GM12878 (cell line): Measurements from ENCODE around the gene MYO10. TPM values are rescaled to one million over a fixed set of nuclear protein-coding genes. Genes with fewer than 3 reads are reported as not detected.
A peak's percentile ranks its signal among the peaks of the same experiment; 100 is the strongest.

Experiments used
- ATAC-seq: fragments of 200-7000 bp; cut with Tn5 transposase; 3 replicates; pipeline ENCODE4 v1.9.1; 2020; ENCODE audit warnings: mild to moderate bottlenecking, moderate library complexity
- BruUV-seq: library from RNA; stranded (reverse); fragments of 400-500 nt; replicated peaks from 2 replicates; lab custom pipeline; 2021; lab: Mats Ljungman, UMichigan
- CTCF ChIA-PET: fragments of 300-600 bp; sonication (Branson Sonifier 250); formaldehyde crosslinking; extraction: SDS; loops from one replicate; lab custom pipeline; 2021; ENCODE audit warnings: inconsistent platforms; lab: Yijun Ruan, JAX
- POLR2A ChIA-PET: fragments of 350-600 bp; formaldehyde crosslinking; extraction: SDS; loops from one replicate; lab custom pipeline; 2021; ENCODE audit warnings: inconsistent platforms; lab: Charles Lee
- RAD21 ChIA-PET: fragments of 300-600 bp; sonication (Branson Sonifier 250); formaldehyde crosslinking; loops from one replicate; lab custom pipeline; 2023; ENCODE audit warnings: antibody characterized with exemption; ENCODE audit not compliant: unreplicated experiment; lab: Charles Lee
- SMC1A ChIA-PET: fragments of 300-600 bp; sonication (Branson Sonifier 250); formaldehyde crosslinking; loops from one replicate; lab custom pipeline; 2023; ENCODE audit not compliant: unreplicated experiment, uncharacterized antibody; lab: Charles Lee
- DNase-seq: peaks from one replicate; pipeline ENCODE4 v3.0.0-alpha.2; 2011; ENCODE audit warnings: low read depth, low spot score
- FAIRE-seq: peaks from 3 replicates; lab custom pipeline; 2011; peaks lifted over from hg19 to GRCh38; lab: Jason Lieb, UNC
- H2AFZ ChIP-seq: 2 replicates; pipeline ENCODE4 v1.6.0; 2011; ENCODE audit warnings: low read depth, low read length, control low read depth; ENCODE audit not compliant: control insufficient read depth
- H3K27ac ChIP-seq: 2 replicates; pipeline ENCODE4 v1.5.1; 2011; ENCODE audit warnings: control low read depth; ENCODE audit not compliant: control insufficient read depth, insufficient read depth
- H3K27me3 ChIP-seq, 2 experiments: replicated peaks in 1 of 2; 2 replicates each; pipeline versions ENCODE4 v1.6.0 to v1.6.1; 2011; ENCODE audit warnings: low read length in 1 of 2; ENCODE audit not compliant: control insufficient read depth in 2 of 2, insufficient read depth in 2 of 2
- H3K36me3 ChIP-seq, 2 experiments: 2 replicates each; pipeline ENCODE4 v1.5.1; 2011; ENCODE audit warnings: low read length in 1 of 2; ENCODE audit not compliant: control insufficient read depth in 2 of 2, insufficient read depth in 2 of 2
- H3K4me1 ChIP-seq: 2 replicates; pipeline ENCODE4 v1.6.1; 2011; ENCODE audit warnings: mild to moderate bottlenecking, low read length, moderate library complexity, mixed read lengths; ENCODE audit not compliant: control insufficient read depth, insufficient read depth
- H3K4me2 ChIP-seq: 2 replicates; pipeline ENCODE4 v1.6.0; 2011; ENCODE audit warnings: control low read depth; ENCODE audit not compliant: control insufficient read depth, insufficient read depth
- H3K4me3 ChIP-seq: fragments of 200-600 bp; sonication (generic); 2 replicates; pipeline ENCODE4 v1.5.1; 2016
- H3K79me2 ChIP-seq: 2 replicates; pipeline ENCODE4 v1.6.0; 2011; ENCODE audit warnings: low read length; ENCODE audit not compliant: control insufficient read depth, insufficient read depth
- H3K9ac ChIP-seq: 2 replicates; pipeline ENCODE4 v1.8.0; 2011; ENCODE audit warnings: low read length, control low read depth, mixed read lengths; ENCODE audit not compliant: control insufficient read depth, insufficient read depth
- H3K9me3 ChIP-seq: replicated peaks from 3 replicates; pipeline ENCODE4 v1.5.1; 2011; ENCODE audit warnings: mild to moderate bottlenecking, low read length; ENCODE audit not compliant: control insufficient read depth, insufficient read depth
- H4K20me1 ChIP-seq: 2 replicates; pipeline ENCODE4 v1.6.0; 2011; ENCODE audit not compliant: control insufficient read depth, insufficient read depth
- BRCA1 ChIP-seq: IDR thresholded peaks from 2 replicates; pipeline ENCODE4 v1.6.1; 2011; ENCODE audit warnings: low read depth, low read length, improper control_type of control experiment
- CBFB ChIP-seq: IDR thresholded peaks from 2 replicates; pipeline ENCODE4 v1.6.1; 2016; ENCODE audit warnings: antibody characterized with exemption, low read depth
- CREM ChIP-seq: IDR thresholded peaks from 2 replicates; pipeline ENCODE4 v1.6.1; 2014; ENCODE audit warnings: antibody characterized with exemption, low read depth
- EED ChIP-seq: sonication (generic); IDR thresholded peaks from 2 replicates; pipeline ENCODE4 v1.6.1; 2016; ENCODE audit warnings: antibody characterized with exemption, low read depth
- ESRRA ChIP-seq: IDR thresholded peaks from 2 replicates; pipeline ENCODE4 v1.6.1; 2012; ENCODE audit warnings: mild to moderate bottlenecking, low read length, improper control_type of control experiment
- ETV6 ChIP-seq, 2 experiments: fragments of 450-650 bp in 1 of 2; IDR thresholded peaks in 1 of 2; conservative IDR thresholded peaks in 1 of 2; 2 replicates each; pipeline ENCODE4 v1.6.1; 2014; ENCODE audit warnings: antibody characterized with exemption in 1 of 2, borderline replicate concordance in 1 of 2, low read depth in 1 of 2, mild to moderate bottlenecking in 1 of 2, moderate library complexity in 1 of 2
- HDAC2 ChIP-seq: fragments of 200-600 bp; sonication (generic); IDR thresholded peaks from 2 replicates; pipeline ENCODE4 v1.6.1; 2017
- MTA3 ChIP-seq: IDR thresholded peaks from 2 replicates; pipeline ENCODE4 v1.6.1; 2012; ENCODE audit warnings: low read length, inconsistent platforms, borderline replicate concordance
- NFYB ChIP-seq: IDR thresholded peaks from 2 replicates; pipeline ENCODE4 v1.6.1; 2011; ENCODE audit warnings: low read depth, mild to moderate bottlenecking, low read length, improper control_type of control experiment, moderate library complexity; ENCODE audit not compliant: insufficient read depth
- NRF1 ChIP-seq: conservative IDR thresholded peaks from 2 replicates; pipeline ENCODE4 v1.6.1; 2011; ENCODE audit warnings: mild to moderate bottlenecking, low read depth, low read length, improper control_type of control experiment
- POU2F2 ChIP-seq: IDR thresholded peaks from 3 replicates; pipeline ENCODE4 v1.6.1; 2011; ENCODE audit warnings: low read depth, mild to moderate bottlenecking, low read length, borderline replicate concordance
- RBBP5 ChIP-seq: fragments of 200-600 bp; sonication (generic); conservative IDR thresholded peaks from 2 replicates; pipeline ENCODE4 v1.6.1; 2016
- SMAD5 ChIP-seq: IDR thresholded peaks from 2 replicates; pipeline ENCODE4 v1.6.1; 2016; ENCODE audit warnings: antibody characterized with exemption, low read depth
- STAT3 ChIP-seq: IDR thresholded peaks from 2 replicates; pipeline ENCODE4 v1.6.1; 2011; ENCODE audit warnings: low read depth, low read length, improper control_type of control experiment
- SUZ12 ChIP-seq: fragments of 200-600 bp; sonication (generic); IDR thresholded peaks from one replicate; pipeline ENCODE4 v1.6.1; 2018; ENCODE audit warnings: antibody characterized with exemption, mild to moderate bottlenecking; ENCODE audit not compliant: unreplicated experiment
- ZBED1 ChIP-seq: IDR thresholded peaks from 2 replicates; pipeline ENCODE4 v1.6.1; 2016; ENCODE audit warnings: borderline replicate concordance
- ZZZ3 ChIP-seq: IDR thresholded peaks from 2 replicates; pipeline ENCODE4 v1.6.1; 2011; ENCODE audit warnings: low read depth; ENCODE audit not compliant: control insufficient read depth, insufficient read length
- WGBS: methylation state at CpG from one replicate; pipeline ENCODE4 v1.1.6; 2016; ENCODE audit warnings: low lambda C conversion rate; ENCODE audit not compliant: insufficient replicate concordance, insufficient coverage; ENCODE audit errors: missing lambda C conversion rate; 5-methylcytosine and 5-hydroxymethylcytosine counted together
- in situ Hi-C: fragments of 300-500 bp; cut with MboI; formaldehyde crosslinking; loops from 9 replicates; pipeline ENCODE4 v1.14.3; 2018; ENCODE audit warnings: mixed read lengths
- intact Hi-C: fragments of 100-400 bp; cut with micrococcal nuclease; formaldehyde crosslinking; loops from one replicate; pipeline ENCODE4 v1.14.2; 2022; ENCODE audit not compliant: unreplicated experiment
- polyA plus RNA-seq, 11 experiments: library from polyadenylated mRNA; depleted of rRNA in 4 of 11; unstranded in 6 of 11; stranded (reverse) in 5 of 11; fragments of >200 nt; fragmentation: Nextera tagmentation in 4 of 11; fragmentation: Illumina TruSeq in 1 of 11; extraction: Ambion mirVana in 4 of 11; extraction: Trizol in 1 of 11; gene quantifications; 1 replicate in 1 of 11; 2 replicates in 10 of 11; pipeline versions ENCODE4 v1.2.1 to v1.2.3, GENCODE V29; 2011 to 2016; ENCODE audit warnings: inconsistent platforms in 2 of 11, missing spikeins in 2 of 11, low read depth in 1 of 11
- total RNA-seq, 4 experiments: library from RNA; depleted of rRNA in 3 of 4; stranded (reverse); fragments of >200 nt in 3 of 4; fragmentation: Illumina TruSeq in 1 of 4; extraction: Trizol in 1 of 4; gene quantifications; 2 replicates each; pipeline versions ENCODE4 v1.2.1 to v1.2.3, GENCODE V29; 2013 to 2021
- TF ChIP-seq, protein P1 (sequence below): fragments of 450-650 bp; IDR thresholded peaks from 2 replicates; pipeline ENCODE4 v1.6.1; 2017; ENCODE audit warnings: borderline replicate concordance
- TF ChIP-seq, protein P2 (sequence below): fragments of 450-650 bp; IDR thresholded peaks from 2 replicates; pipeline ENCODE4 v1.6.1; 2017; ENCODE audit warnings: mild to moderate bottlenecking

MYO10 gene
- total and polyA plus RNA-seq, 10 of the 15 experiments (the other 5 are each of a cell fraction or from before 2014, with no cell fraction given) = 0.02 to 0.77 (median 0.17) TPM

DNA sequence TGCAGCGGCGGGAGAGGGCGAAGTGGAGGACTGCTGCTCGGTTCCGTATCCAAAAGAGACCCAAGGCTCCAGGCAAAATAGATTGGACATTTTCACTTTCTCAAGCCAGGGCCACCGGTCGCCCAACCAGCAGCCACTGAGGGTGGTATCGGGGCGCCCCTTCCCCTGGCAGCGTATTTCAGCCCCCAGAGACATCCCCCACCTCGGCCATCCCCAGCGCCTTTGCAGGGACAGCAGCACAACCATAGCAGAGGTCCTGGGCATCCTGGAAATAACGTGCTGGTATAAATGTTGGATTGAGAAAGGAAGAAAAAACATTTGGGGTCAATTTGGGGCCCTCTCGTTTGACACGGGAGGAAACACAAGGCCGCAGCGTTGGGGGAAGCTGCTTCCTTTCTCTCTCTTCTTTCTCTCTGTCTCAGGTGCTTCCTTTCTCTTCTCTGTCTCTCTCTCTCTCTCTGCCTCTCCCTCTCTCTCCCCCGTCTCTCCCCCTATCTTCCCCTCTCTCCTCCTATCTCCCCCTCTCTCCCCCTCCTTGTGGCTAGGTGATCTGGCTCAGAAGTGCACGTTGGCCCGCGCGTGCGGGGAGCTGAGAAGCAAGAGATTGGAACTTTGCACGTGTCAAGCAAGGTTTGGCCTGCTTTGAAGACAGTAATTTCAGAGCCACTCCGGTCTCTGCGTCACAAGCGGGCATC, 318.7 kb downstream of the MYO10 start:
- no peak for TF ChIP-seq ZBED1
- TF ChIP-seq MTA3 = no peak
- TF ChIP-seq SMAD5 = no peak
- TF ChIP-seq SUZ12 = no peak
- TF ChIP-seq NRF1 = no peak
- TF ChIP-seq EED = no peak
- TF ChIP-seq ETV6 (conservative IDR thresholded peaks at IDR 0.05 in 1 of 2, IDR thresholded peaks at IDR 0.05 in 1 of 2; ENCODE audit: borderline replicate concordance in 1 of 2, low read depth in 1 of 2) = no peak
- TF ChIP-seq ESRRA = no peak
- TF ChIP-seq CBFB = no peak
- TF ChIP-seq RBBP5 = no peak
- no peak for TF ChIP-seq STAT3
- TF ChIP-seq BRCA1 = no peak
- TF ChIP-seq CREM = no peak
- TF ChIP-seq POU2F2 = no peak
- no peak for TF ChIP-seq HDAC2
- TF ChIP-seq, protein P1, sequence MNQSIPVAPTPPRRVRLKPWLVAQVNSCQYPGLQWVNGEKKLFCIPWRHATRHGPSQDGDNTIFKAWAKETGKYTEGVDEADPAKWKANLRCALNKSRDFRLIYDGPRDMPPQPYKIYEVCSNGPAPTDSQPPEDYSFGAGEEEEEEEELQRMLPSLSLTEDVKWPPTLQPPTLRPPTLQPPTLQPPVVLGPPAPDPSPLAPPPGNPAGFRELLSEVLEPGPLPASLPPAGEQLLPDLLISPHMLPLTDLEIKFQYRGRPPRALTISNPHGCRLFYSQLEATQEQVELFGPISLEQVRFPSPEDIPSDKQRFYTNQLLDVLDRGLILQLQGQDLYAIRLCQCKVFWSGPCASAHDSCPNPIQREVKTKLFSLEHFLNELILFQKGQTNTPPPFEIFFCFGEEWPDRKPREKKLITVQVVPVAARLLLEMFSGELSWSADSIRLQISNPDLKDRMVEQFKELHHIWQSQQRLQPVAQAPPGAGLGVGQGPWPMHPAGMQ = no peak
- TF ChIP-seq ZZZ3 = no peak
- TF ChIP-seq, protein P2, sequence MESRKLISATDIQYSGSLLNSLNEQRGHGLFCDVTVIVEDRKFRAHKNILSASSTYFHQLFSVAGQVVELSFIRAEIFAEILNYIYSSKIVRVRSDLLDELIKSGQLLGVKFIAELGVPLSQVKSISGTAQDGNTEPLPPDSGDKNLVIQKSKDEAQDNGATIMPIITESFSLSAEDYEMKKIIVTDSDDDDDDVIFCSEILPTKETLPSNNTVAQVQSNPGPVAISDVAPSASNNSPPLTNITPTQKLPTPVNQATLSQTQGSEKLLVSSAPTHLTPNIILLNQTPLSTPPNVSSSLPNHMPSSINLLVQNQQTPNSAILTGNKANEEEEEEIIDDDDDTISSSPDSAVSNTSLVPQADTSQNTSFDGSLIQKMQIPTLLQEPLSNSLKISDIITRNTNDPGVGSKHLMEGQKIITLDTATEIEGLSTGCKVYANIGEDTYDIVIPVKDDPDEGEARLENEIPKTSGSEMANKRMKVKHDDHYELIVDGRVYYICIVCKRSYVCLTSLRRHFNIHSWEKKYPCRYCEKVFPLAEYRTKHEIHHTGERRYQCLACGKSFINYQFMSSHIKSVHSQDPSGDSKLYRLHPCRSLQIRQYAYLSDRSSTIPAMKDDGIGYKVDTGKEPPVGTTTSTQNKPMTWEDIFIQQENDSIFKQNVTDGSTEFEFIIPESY = no peak
- no peak for TF ChIP-seq NFYB
- H4K20me1 ChIP-seq = no peaks in the 10 kb centered on the region
- H3K4me1 ChIP-seq = no peaks in the 10 kb centered on the region
- H3K27me3 ChIP-seq = peaks cover 2 to 6% of the 10 kb centered on the region in 2 experiments
- peak overlapping the region; percentile 82 for H3K4me2 ChIP-seq
- ATAC-seq = peak; percentile 9; the same call in 2 of the 3 replicates
- H3K36me3 ChIP-seq = no peaks in the 10 kb centered on the region
- in situ Hi-C loops = no loop called here
- DNase-seq = no peak
- no TSS peak for BruUV-seq
- intact Hi-C loops = no loop called here
- H3K27ac ChIP-seq = no peak overlapping the region
- 19% methylated on average over 27 of the region's 27 CpGs for WGBS
- SMC1A ChIA-PET = no interaction called here
- peak overlapping the region; percentile 19 for H2AFZ ChIP-seq
- no peak for FAIRE-seq
- RAD21 ChIA-PET = no interaction called here
- 0 out of 2 replicates have a peak overlapping the region, but pooled peaks have one; percentile 32 for H3K4me3 ChIP-seq
- H3K9me3 ChIP-seq = no peaks in the 10 kb centered on the region
- H3K9ac ChIP-seq = no peak overlapping the region
- CTCF ChIA-PET = no interaction called here
- H3K79me2 ChIP-seq = no peaks in the 10 kb centered on the region
- POLR2A ChIA-PET = no interaction called here
